ENCODE data around the gene APBA2. TPM values are rescaled to one million over a fixed set of nuclear protein-coding genes. Genes with fewer than 3 reads are reported as not detected.
"Not testable (repeated sequence)": the region's sequence is repeated elsewhere in the genome, so short reads cannot be mapped to it uniquely, and the experiment has no call there.

Gene APBA2
- polyA plus RNA-seq, 3 donors: 0.97 to 2.9 (median 1.8) TPM

DNA sequence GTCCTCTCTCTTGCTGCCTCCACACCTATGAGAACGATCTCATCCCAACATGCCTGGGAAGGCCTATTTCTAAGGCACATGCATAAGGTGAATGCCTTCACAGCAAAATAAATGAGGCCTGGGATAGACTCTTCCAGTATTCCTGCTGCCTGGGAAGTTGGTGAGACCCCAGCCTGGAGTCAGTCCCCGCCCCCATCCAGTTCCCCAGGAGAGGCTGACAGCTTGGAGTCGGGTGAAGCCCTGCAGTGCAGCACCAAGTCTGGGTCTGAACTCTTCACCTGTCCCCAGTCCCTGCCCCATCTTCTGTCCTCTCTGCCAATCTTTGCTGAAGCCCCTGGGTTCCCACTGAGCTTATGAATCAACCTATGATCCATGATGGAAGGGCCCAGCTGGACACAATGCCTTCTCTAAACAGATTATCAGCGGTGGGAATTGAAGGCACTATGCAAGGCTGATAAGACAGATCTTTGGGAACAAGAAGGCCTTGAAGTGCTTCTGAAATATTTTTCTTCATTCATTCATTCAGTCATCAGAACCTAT, 10.2 kb upstream of the APBA2 start:
- 83 to 87% (median 87%) methylated on average over 4 of the region's 4 CpGs for WGBS, 3 donors
- no peak overlapping the region for H3K27ac ChIP-seq (ENCODE audit: low read depth, low read length)

DNA sequence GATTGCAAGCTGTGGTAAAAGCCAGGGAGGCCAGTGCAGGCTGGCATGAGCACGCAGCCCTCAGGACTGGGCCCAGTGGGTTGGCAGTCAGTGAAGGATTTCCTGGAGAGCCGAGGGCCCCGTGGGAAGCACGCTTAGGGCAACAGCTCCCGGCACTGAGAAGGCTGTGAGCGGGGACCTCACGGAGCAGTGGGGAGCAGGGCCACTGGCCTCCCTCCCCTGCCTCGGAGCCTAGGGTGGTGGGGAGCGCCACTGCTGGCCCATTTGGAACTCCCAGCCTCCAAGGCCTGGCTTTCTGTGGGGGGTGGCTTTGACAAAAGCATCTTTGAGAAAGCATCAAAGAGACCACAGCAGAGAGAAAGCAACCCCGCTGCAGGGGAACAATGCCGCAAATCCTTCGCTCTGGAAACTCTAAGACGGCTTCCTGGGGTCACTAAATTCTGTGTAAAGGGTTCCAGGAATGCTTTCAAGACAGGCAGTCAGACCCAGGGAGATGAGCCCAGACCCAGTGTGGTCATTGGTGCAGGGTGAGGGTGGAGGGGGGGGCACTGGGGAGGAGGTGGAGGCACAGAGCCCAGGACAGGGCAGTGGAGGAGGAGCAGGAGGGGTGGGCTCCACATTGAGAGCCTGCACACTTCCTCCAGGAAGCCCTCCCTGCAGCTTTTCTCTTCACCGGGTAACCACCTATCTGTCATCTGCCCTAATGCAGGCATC, 9.5 kb upstream of the APBA2 start:
- 66 to 83% (median 74%) methylated on average over 14 of the region's 14 CpGs for WGBS, 3 donors
- H3K27ac ChIP-seq (ENCODE audit: low read depth, low read length): no peak overlapping the region

DNA sequence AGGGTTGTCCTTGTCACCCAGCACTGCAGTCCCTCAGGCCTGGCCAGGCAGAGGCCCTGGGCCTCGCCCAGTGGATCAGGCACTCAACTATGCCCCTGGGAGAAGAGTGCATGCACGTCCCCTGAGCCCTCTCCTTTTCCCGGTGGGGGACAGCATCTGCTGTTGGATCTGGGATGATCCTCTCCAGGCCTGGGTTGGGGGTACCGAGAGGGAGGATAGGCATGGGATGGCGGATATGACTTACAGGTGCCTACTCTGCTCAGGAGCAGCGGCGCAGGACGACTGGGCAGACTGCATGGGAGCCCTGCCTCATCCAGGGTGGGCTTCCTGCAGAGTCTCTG, 9.0 kb upstream of the APBA2 start:
- no peak overlapping the region for H3K27ac ChIP-seq (ENCODE audit: low read depth, low read length)
- 93 to 96% (median 95%) methylated on average over 8 of the region's 8 CpGs for WGBS, 3 donors

DNA sequence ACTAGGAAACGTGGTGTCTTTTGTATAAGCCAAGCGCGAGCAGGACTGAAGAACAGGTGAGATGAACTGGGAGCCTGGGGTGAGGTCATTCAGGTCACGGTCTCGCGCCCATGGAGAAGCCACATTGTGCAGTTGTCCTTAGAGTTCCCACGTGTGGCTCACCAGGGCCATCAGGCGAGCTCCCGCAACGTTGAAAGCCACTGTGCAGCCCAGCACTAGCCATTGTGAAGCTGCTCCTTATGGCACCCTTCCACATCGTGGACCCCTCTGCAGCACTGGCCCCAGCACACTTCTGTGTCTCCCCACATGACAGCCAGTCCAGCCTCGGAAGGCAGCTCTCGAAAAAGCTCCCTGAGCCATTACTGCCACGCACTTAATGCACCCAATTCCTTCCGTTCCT, 7.6 kb upstream of the APBA2 start:
- H3K27ac ChIP-seq (ENCODE audit: low read depth, low read length): no peak overlapping the region
- 86 to 91% (median 90%) methylated on average over 15 of the region's 15 CpGs for WGBS, 3 donors

DNA sequence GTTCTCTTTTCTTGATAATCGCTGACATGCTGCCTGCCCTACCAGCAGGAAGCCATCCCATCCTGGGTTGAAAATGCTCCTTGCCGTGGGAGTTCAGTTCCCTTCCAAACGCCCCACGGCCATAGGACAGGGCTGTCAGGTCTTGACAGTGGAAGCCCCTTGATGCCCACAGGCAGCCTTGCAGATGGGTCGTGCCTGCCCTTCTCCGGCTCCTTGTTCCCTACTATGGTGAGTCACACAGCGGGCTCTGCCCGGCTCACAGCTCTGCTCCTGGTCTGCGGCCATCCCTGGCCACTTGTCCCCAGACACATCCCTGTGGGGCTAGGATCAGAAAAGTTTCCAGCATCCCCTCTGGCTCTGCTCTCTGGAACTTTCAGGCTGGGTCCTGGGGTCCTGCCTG, 6.2 kb upstream of the APBA2 start:
- no peak overlapping the region for H3K27ac ChIP-seq (ENCODE audit: low read depth, low read length)
- 90 to 97% (median 93%) methylated on average over 9 of the region's 9 CpGs for WGBS, 3 donors

DNA sequence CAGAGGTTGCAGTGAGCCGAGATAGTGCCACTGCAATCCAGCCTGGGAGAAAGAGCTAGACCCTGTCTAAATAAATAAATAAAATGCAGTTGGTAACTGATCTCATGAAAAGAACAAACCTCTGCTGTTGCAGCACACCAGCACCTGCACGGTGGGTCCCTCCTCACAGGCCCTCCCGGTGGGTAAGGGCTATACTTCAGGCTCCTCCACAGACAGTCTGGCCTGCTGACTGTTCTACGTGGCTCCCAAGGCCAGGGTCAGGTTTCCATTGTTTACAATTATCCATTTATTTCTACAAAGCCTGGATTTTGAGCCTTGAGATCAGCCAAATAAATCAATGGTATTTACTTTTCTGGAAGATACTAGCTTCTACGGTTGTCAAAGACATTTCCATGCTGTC, 5.1 kb upstream of the APBA2 start:
- 62 to 82% (median 80%) methylated on average over 5 of the region's 5 CpGs for WGBS, 3 donors

DNA sequence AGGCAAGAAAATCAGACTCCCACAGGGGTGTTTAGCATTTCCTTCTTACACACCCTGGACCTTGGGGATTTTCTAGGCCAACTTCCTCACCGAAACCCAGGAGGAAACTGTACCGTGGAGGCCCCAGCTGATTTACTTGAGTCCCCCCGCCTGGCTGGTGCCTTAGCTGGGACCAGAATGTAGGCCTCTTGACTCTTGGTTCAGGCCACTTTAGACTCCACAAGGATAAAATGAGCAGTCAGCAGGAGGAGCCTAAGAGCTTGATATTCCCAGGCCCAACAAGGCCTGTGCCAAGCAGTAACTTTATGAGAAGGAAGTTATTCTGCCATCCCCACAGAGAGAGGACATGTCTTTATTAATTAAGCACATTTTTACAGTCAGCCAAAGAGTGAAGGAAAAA, 4.6 kb upstream of the APBA2 start:
- WGBS, 3 donors: 41 to 57% (median 44%) methylated on average over 3 of the region's 3 CpGs
- H3K27ac ChIP-seq (ENCODE audit: low read depth, low read length): no peak overlapping the region

More for the DNA sequence above, 5.1 kb upstream of the APBA2 start:
- no peak overlapping the region for H3K27ac ChIP-seq (ENCODE audit: low read depth, low read length)

DNA sequence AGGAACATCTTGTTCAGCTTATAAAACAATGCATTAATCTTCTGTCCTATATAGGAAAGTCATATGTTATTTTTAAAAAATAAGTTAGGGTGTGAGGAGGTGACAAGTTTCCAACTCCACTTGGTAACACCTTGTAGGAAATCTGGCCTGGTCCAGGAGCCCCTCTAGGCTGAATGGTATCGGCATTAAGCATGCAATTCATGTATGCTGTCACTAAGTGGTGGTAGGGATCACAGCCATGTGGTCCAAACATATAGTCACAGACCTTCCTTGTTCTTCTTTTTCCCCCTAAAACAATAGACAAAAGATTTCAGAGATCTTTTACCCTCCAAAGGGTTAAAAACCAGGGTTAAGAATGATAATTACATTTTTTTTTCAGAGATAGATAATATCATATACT, 4.2 kb upstream of the APBA2 start:
- WGBS, 3 donors: 94 to 100% (median 95%) methylated on average over 1 of the region's 1 CpG
- no peak overlapping the region for H3K27ac ChIP-seq (ENCODE audit: low read depth, low read length)

DNA sequence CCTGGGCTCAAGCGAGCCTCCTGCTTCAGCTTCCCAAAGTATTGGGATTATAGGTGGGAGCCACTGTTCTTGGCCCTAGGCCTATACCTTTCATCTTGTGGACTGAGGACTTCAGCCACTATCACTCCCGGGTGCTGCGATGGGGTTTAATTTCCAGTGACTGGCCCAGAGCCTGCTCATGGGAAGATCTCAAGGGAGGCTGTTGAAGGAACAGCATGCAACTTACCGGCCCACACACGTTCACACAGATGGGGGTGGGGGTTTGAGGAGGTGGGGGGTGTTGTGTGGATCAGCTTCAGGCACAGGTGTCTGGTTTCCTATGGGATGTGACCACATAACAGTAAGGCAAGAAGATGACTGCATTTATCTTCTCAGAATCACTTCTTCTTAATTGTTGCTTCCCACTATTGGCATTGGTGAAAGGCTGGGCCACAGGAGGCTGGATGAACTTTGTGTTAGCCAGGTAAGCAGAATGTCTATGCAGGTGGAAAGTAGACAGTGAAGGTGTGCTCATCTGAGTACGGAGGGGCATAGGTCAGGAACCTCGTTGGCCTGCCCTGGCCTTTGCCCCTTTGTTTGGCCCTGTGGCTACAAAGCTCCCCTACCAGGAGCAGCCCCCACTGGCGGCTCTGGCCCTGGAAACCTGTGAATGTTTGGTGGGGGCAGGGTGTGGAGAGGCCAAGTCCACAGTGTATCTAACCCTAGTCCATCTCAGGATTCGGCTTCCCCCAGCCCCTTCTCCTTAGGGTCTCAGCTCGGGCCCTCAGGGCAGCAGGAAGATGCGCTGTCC, 1.4 kb upstream of the APBA2 start:
- WGBS, 3 donors: 89 to 94% (median 93%) methylated on average over 11 of the region's 11 CpGs
- no peak overlapping the region for H3K27ac ChIP-seq (ENCODE audit: low read depth, low read length)

DNA sequence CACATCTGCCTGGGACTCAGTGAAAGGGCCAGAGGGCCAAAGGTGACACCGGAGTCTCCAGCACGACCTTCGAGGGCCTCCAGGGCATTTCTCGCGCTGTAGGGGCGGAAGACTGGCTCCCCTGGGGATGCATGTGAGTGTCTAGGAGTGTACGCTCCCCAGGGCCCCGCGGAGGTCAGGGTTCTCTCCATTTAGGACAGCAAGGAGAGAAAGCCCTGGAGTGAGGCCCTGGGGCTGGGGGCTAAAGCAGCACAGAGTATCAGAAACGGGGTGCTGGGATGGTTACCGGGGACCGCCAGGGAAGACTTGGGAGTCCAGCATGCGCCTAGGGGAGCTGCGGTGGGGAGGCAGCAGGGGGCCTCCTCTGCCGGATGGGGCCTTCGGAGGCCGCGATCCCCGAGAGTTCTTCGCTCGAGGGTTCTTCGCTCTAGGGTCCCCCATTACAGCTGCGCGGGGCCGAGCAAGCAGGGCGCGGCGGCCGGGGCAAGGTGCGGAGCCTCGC, 595 bp upstream of the APBA2 start:
- H3K27ac ChIP-seq (ENCODE audit: low read depth, low read length): no peak overlapping the region
- WGBS, 3 donors: 24 to 32% (median 29%) methylated on average over 31 of the region's 31 CpGs

DNA sequence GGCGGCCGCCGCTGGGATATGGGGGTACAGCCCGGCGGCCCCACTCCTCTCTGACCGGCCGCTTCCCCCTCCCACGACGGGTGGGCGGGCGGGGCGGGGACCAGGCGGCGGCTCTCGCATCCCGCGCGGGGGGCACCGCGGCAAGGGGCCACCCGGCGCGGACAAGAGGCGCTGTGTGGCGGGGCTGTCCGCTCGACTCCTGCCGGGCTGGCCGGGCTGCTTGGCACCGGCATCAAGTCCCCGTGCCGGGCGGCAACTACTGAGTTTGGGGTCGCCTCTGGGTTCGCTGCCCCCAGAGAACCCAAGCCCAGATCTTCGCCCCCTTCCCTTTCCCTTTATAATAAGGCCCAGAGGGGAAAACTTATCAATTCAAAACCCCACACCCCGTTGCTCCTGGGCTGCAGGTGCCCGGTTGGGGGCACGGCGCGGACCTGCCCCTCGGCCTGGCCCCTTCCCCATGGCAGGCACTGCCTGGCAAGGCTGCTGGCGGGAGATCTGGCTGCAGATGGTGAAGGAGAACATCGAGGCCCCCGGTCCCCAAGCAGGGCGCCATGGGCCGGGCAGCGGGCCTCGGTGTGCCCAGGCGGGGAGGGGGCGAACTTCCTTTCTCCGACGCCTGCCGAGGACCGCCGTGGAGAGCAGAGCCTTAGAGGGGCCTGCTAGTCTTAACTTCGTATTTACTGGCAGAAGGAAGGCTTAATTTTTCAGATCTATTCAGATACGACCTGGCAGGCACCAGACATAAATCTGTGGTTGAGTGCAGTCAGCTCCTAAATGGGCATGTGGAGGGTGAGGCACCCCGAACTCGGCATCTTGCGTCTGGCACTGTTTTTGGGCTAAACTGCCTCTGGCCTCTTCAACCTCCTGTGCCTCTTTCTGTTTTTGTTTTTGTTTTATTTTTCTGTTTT, 911 bp downstream of the APBA2 start:
- 15 to 30% (median 18%) methylated on average over 34 to 60 of the region's 61 CpGs for WGBS, 3 donors
- H3K27ac ChIP-seq (ENCODE audit: low read depth, low read length): no peak overlapping the region

DNA sequence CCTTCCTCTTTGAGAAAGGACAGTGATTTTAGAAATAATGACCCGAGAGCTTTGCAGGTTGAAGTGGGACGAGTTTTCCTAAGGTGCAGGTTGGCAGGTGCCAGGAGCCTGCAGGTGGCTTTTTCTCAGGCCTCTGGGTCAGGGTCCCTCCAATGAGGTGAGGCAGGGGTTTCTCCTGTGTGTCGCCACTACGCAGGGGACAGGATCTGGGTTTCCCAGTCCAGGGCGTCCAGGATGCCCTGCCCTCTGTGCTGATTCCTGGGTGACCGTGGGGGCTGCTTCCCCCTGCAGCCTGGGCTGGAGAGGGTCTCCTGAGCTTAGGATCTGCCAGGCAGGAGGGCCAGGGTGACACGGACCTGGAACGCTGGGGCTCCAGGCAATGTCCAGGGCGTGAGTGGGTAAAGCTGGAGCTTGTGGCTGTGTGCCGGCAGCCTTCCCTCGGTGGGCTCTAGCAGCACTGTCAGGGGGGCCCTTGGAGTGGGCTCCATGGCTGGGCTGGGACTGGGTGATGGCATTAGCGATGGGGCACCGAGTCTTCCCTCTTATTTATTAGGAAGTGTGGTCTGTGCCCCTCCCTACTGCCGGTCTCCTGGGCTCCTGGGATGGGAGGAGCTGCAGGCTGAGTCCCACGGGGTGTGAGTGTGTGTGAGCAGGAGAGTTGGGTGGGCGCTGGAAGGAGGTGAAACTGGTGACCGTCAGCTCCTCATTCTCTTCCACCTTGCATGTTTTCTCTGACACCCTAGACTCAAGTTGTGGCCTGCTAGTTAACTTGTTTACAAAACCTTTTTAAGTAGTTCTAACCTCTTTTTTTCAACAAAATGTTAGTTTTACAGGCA, 1.8 kb downstream of the APBA2 start:
- H3K27ac ChIP-seq (ENCODE audit: low read depth, low read length): no peak overlapping the region
- 67 to 78% (median 68%) methylated on average over 17 of the region's 17 CpGs for WGBS, 3 donors

DNA sequence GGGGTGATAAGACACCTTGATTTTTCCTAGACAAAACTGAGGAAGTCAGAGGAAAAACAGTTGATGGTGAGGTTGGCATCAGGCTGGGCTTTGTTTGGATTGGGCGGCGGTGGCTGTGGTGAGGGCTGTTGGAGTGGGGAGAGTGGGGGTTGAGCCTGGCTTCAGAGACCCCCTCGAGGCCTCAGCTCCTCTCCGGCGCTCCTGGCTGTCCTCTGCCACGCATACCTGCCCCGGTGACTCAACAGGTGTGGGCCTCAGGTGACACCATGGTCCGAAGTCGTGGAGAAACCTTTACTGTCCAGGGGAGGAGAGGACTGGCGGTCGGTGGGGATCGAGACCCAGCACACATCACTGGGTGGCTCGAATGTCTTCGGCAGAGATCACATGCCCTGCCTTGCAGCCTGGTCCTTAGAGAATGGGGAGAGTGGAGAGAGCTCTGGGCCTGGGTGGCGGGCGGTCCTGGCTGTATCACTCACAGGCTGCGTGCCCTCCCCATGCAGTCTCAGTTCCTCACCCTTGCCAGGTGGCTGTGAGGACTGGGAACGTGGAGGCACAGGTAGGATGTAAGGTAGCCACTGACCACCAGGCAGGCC, 2.6 kb downstream of the APBA2 start:
- 84 to 90% (median 89%) methylated on average over 18 of the region's 18 CpGs for WGBS, 3 donors
- H3K27ac ChIP-seq (ENCODE audit: low read depth, low read length): no peak overlapping the region

DNA sequence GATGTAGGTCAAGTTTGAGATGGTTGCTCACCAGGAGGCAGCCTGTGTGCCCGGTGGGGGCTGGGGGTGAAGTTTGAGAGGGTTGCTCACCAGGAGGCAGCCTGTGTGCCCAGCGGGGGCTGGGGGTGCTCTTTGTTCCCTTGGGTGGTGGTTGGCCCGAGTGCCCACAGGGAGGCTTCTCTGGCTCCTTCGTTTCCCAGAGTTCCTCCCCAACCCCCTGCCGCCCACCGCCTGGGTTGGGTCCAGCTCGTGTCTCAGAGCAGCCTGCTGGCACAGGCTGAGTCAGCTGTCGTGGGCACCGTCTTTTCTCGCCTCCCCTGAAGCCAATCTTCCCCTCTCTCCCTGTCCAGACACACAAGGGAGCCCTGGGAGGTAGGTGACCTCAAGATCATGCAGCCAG, 3.1 kb downstream of the APBA2 start:
- 75 to 89% (median 84%) methylated on average over 10 of the region's 10 CpGs for WGBS, 3 donors

DNA sequence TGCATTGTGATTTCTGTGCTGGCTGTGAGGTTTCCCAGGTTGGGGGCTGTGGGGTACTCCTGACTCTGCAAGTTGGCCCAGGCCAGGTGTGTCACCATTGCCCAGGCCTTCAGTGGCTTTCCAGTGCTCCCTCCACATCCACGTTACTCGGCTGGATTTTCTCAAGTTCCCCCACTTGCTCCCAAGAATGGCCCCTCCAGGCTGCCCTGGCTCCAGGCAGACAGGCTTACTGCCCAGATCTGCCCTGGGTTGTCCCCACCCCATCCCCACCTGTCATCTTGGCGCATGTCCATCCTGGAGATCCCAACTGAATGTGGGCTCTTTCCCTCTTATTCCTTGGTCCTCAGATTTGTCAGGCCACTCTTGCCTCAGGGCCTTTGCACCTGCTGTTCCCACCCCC, 3.6 kb downstream of the APBA2 start:
- WGBS, 3 donors: 96 to 100% (median 99%) methylated on average over 3 of the region's 3 CpGs

More for the DNA sequence above, 3.1 kb downstream of the APBA2 start:
- no peak overlapping the region for H3K27ac ChIP-seq (ENCODE audit: low read depth, low read length)

DNA sequence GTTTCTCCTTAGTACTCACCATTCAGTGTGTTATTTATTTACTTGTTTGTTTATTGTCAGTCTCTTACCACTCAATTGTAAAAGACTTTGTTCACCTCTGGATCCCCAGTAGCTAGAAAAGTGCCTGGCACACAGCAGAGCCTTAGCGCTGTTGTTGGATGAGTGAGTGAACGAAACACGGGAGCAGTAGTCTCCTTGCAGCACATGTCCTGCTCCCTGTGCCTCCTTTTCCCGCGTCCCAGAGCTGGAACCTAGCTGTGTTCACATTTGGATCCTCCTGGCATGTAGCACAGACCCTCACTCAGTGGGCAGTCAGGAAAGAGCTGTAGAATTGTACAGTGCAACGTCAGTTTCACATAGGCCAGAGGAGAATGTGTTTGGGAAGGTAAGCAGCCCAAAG, 4.1 kb downstream of the APBA2 start:
- H3K27ac ChIP-seq (ENCODE audit: low read depth, low read length): not testable (repeated sequence)
- WGBS, 3 donors: 84 to 93% (median 90%) methylated on average over 6 of the region's 6 CpGs

More for the DNA sequence above, 3.6 kb downstream of the APBA2 start:
- H3K27ac ChIP-seq (ENCODE audit: low read depth, low read length): no peak overlapping the region

DNA sequence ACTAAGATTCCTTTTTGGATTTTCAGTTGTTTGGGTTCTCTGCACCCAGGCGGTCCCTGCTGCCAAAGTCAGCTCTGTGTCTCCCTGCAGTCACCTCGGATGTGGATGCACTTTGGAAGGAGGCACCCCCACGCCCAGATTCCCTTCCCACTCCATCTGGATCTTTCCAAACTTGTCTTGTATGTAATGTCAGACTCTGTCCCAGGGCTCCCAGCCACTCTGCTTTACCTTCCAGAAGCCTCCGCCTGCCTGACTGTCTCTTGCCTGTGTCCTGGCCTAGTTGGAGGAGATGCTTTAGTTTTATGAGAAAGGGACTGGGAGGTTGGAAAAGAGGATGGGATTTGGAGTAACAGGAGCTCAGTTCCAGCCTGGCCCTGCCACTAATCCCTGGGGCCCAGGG, 4.5 kb downstream of the APBA2 start:
- not testable (repeated sequence) for H3K27ac ChIP-seq (ENCODE audit: low read depth, low read length)
- WGBS, 3 donors: 84 to 92% (median 89%) methylated on average over 4 of the region's 4 CpGs
